ENCODE measurements around the gene KRTAP3-3.

The KRTAP3-3 gene

GRCh38 chr17:40958086-40958953 lies 35.6 kb downstream of the KRTAP3-3 start:
- no peak for DNase-seq (ENCODE audit: low spot score)

GRCh38 chr17:40956401-40957254 lies 37.3 kb downstream of the KRTAP3-3 start:
- DNase-seq (ENCODE audit: low spot score) = peak; percentile 72

GRCh38 chr17:40953881-40954280 lies 40.1 kb downstream of the KRTAP3-3 start:
- peak; percentile 68 for DNase-seq (ENCODE audit: low spot score)

GRCh38 chr17:40952661-40953060 lies 41.3 kb downstream of the KRTAP3-3 start:
- DNase-seq (ENCODE audit: low spot score) = peak; percentile 68

GRCh38 chr17:40952154-40952553 lies 41.8 kb downstream of the KRTAP3-3 start:
- DNase-seq (ENCODE audit: low spot score) = no peak

- DNase-seq (ENCODE audit: low spot score) = no peak
Observed at GRCh38 chr17:40951011-40951622, 42.8 kb downstream of the KRTAP3-3 start.

- no peak for DNase-seq (ENCODE audit: low spot score)
Observed at GRCh38 chr17:40950176-40950575, 43.8 kb downstream of the KRTAP3-3 start.

- no peak for DNase-seq (ENCODE audit: low spot score)
Observed at GRCh38 chr17:40949418-40949817, 44.5 kb downstream of the KRTAP3-3 start.

GRCh38 chr17:40947929-40948328 lies 46.0 kb downstream of the KRTAP3-3 start:
- no peak for DNase-seq (ENCODE audit: low spot score)

- no peak for DNase-seq (ENCODE audit: low spot score)
Observed at GRCh38 chr17:40945414-40945813, 48.5 kb downstream of the KRTAP3-3 start.

GRCh38 chr17:40944531-40944930 lies 49.4 kb downstream of the KRTAP3-3 start:
- DNase-seq (ENCODE audit: low spot score) = no peak
